AG10803 (cell line): ENCODE data around the gene NCBP3.

Source experiments
- DNase-seq: peaks from one replicate; pipeline ENCODE4 v3.0.0; 2010; ENCODE audit warnings: low read depth
- H3K4me3 ChIP-seq: 2 replicates; pipeline ENCODE4 v1.5.1; 2011; ENCODE audit warnings: mild to moderate bottlenecking, low read length, control low read depth
- TF ChIP-seq, protein P1 (sequence below): conservative IDR thresholded peaks from 2 replicates; pipeline ENCODE4 v1.5.1; 2011; ENCODE audit warnings: mild to moderate bottlenecking, low read length, control low read depth, inconsistent platforms

The NCBP3 gene

DNA sequence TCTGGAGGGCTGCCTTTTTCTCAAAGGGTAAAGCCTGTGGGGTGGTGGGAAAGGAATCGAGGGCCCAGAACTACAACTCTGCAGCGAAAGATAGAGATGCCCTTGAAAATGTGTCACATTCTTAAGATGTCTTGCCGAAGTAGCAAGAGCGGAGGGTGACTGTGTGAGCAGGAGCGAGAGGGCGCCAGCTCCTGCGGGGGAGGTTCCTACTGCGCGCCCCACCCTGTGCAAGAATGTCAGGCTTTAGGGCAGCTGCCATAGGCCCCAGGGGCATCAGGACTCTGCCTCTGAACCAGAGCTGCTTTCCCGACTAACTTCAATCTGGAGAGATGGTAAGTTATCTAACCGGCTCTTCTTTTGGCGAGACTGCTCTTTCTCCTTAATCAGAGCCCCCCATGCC is 33.3 kb downstream of the NCBP3 start:
- H3K4me3 ChIP-seq, result no peak overlapping the region
- TF ChIP-seq, protein P1, sequence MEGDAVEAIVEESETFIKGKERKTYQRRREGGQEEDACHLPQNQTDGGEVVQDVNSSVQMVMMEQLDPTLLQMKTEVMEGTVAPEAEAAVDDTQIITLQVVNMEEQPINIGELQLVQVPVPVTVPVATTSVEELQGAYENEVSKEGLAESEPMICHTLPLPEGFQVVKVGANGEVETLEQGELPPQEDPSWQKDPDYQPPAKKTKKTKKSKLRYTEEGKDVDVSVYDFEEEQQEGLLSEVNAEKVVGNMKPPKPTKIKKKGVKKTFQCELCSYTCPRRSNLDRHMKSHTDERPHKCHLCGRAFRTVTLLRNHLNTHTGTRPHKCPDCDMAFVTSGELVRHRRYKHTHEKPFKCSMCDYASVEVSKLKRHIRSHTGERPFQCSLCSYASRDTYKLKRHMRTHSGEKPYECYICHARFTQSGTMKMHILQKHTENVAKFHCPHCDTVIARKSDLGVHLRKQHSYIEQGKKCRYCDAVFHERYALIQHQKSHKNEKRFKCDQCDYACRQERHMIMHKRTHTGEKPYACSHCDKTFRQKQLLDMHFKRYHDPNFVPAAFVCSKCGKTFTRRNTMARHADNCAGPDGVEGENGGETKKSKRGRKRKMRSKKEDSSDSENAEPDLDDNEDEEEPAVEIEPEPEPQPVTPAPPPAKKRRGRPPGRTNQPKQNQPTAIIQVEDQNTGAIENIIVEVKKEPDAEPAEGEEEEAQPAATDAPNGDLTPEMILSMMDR, result no peak
- no peak for DNase-seq

DNA sequence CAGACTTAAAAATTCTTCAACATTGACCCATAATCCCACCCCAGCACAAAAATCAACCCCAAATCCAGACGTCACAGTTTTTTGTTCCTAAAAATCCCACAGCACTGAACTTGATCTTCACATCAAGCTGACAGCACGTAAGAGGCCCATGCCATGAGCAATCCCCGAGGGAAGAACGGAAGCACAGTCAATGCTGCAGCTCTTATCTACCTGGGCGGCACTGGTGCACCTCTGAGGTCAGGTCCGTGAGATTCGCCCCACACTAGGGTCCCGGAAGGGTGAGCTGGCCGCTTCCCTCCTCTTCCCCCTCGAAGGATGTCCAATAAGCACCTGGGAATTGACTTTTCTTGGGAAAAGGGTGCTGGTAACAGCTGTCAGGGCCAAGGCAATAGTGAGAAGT is 33.8 kb downstream of the NCBP3 start:
- TF ChIP-seq, protein P1, result no peak
- H3K4me3 ChIP-seq, result no peak overlapping the region
- DNase-seq, result no peak

DNA sequence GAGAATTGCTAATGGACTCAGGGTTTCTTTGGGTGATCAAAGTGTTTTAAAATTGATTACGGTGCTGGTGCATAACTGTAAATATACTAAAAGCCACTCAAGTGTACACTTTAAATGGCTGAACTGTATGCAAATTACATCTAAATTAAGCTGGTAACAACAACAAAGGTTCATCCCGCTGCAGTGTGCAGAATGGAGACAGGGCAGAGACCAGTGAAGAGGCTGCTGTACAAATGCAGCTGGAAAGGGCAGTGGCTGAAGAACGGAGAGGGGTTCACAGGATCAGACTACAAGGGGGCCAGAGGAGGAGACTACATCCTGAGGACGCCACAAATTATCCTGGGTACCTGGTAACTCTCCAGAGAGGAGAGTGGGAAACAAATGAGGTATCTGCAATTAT is 36.0 kb downstream of the NCBP3 start:
- DNase-seq, result no peak
- H3K4me3 ChIP-seq, result no peak overlapping the region
- TF ChIP-seq, protein P1, result no peak

DNA sequence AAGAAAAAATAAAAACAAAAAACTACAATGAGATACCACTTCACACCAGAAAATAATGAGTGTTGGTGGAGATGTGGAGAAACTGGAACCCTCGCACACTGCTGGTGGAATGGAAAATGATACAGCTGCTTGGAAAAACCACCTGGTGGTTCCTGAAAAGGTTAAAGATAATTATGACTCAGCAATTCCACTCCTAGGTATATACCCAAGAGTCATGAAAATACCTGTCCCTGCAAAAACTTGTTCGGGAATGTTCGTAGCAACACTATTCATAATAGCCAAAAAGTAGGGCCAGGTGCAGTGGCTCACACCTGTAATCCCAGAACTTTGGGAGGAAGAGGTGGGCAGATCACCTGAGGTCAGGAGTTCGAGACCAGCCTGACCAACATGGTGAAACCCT is 36.9 kb downstream of the NCBP3 start:
- DNase-seq, result no peak
- TF ChIP-seq, protein P1, result no peak
- no peak overlapping the region for H3K4me3 ChIP-seq

DNA sequence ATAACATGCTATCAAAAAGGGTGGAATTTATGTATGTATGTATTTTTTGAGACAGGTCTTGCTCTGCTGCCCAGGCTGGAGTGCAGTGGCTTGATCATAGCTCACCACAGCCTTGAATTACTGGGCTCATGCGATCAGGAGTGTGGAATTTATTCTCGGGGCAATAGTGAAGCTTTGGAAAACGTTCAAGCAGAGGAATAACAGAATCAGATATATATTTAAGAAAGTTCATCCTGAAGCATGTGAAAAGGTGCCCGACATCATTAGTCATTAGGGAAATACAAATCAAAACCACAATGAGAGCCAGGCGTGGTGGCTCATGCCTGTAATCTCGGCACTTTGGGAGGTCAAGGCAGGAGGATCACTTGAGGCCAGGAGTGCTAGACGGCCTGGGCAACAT is 37.3 kb downstream of the NCBP3 start:
- no peak for DNase-seq
- no peak overlapping the region for H3K4me3 ChIP-seq
- TF ChIP-seq, protein P1, result no peak

DNA sequence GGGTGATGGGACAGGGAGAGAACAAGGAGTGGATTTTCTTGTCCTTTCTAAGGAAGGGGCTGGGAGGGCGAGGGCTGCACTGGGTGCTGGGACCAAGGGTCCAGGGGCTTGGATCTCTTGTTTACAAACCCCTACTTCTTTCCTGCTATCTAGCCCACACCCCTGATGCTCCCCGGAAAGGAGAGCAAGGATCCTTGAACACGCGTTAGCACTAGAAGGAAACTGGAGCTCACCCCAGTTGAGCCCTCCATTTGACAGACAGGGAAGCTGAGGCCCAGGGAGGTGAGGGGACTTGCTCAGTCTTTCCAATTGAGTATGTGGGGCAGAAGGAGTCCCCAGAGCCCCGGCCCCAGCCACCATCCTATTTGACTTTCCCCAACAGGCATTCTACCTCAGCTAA is 40.5 kb downstream of the NCBP3 start:
- DNase-seq, result no peak
- H3K4me3 ChIP-seq, result no peak overlapping the region
- TF ChIP-seq, protein P1, result no peak

DNA sequence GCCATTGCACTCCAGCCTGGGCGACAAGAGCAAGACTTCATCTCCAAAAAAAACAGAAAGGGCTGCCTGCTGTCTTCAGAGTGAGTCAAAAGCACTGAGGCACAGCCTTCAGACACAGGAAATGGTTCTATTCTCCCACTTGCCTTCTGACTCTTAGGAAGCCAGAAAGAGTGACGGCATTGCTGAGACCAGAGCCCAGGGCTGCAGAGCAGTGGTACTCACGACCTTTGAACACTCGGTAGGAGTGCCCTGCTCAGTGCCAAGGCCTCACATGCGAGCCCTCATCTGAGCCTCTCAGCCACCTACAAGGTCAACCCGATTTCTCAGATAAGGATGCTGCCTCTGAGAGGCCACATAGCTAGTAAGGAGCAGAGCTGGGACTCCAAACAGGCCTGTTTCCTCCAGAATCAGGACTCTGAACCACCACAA is 41.5 kb downstream of the NCBP3 start:
- no peak overlapping the region for H3K4me3 ChIP-seq
- TF ChIP-seq, protein P1, result no peak
- no peak for DNase-seq
